ENCODE measurements around the gene DENND1A.

DNA sequence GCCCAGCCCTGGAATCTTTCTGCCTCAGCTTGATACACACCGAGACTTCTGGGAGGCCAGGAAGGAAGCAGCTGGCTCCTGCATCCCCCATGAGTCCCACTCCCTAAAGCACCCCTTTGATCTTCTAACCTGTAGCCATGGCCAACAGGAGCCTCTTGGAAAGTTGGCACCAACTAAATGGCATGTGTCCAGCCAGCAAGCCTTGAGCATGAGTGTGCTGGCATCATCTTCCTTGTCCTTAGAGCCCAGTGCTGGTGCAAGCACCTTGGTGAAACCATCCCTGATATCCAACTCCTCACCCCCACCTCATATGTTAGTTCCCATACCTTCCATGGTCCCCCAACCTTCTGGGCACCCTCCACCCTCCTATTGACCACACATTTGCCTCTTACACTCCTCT is 443.5 kb downstream of the DENND1A start:
- TF ChIP-seq, protein P1, sequence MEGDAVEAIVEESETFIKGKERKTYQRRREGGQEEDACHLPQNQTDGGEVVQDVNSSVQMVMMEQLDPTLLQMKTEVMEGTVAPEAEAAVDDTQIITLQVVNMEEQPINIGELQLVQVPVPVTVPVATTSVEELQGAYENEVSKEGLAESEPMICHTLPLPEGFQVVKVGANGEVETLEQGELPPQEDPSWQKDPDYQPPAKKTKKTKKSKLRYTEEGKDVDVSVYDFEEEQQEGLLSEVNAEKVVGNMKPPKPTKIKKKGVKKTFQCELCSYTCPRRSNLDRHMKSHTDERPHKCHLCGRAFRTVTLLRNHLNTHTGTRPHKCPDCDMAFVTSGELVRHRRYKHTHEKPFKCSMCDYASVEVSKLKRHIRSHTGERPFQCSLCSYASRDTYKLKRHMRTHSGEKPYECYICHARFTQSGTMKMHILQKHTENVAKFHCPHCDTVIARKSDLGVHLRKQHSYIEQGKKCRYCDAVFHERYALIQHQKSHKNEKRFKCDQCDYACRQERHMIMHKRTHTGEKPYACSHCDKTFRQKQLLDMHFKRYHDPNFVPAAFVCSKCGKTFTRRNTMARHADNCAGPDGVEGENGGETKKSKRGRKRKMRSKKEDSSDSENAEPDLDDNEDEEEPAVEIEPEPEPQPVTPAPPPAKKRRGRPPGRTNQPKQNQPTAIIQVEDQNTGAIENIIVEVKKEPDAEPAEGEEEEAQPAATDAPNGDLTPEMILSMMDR (IDR thresholded peaks at IDR 0.05), result no peak
- no peak for TF ChIP-seq POLR2A (IDR thresholded peaks at IDR 0.05)

Data from heart left ventricle (tissue), 13 donors.